Fibroblast of skin of left biceps (primary cell): ENCODE measurements around the gene RFNG.

Experiments used
- DNase-seq, 2 experiments: peaks; one replicate each; pipeline ENCODE4 v3.0.0-alpha.2; 2013; ENCODE audit warnings: low read depth in 2 of 2

Gene RFNG

DNA sequence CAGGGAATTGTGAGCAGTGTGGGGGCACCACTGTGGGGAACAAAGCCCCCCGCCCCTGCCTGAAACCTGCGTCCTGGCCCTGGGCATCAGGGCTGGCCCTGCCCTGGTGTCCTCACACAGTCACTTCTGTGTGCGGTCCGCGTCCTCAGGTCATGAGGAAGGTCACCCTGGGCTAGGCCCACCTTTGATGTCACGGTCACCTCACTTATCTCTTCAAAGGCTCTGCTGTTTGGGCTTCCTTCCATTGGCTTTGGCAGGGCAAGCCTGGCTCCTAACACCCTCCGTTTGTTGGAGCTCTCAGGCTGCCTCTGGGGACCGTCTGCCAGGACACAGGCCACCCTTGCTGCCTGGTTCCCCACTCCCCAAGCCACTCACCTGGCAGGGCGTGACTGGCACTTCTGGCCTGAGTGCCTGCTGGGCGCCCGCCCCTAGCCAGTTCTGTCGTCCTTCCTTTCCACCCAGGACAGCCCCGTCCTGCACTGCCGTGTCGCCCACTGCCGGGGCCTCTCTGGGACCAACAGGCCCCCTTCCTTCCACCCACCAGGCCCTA, 37.8 kb downstream of the RFNG start:
- no peak for DNase-seq

DNA sequence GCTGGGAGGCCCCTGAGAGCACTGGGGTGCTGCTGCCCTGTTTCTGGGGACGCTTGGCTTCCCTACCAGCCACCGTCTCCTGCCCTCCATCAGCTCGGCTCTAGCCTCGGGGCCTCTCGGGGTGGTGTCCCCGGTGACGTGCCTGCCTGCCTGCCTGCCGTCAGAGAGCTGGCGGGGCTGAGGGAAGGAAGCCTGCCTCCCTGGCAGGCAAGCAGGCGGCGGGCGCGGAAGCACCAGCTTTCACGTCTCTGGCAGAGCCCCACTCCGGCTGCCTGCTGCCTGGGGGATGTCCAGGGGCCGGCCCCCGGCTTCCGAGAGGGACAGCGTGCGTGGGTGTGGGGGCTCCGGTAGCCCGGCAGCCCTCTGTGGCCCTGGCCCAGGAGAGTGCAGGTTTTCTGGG, 38.3 kb downstream of the RFNG start:
- DNase-seq: no peak

DNA sequence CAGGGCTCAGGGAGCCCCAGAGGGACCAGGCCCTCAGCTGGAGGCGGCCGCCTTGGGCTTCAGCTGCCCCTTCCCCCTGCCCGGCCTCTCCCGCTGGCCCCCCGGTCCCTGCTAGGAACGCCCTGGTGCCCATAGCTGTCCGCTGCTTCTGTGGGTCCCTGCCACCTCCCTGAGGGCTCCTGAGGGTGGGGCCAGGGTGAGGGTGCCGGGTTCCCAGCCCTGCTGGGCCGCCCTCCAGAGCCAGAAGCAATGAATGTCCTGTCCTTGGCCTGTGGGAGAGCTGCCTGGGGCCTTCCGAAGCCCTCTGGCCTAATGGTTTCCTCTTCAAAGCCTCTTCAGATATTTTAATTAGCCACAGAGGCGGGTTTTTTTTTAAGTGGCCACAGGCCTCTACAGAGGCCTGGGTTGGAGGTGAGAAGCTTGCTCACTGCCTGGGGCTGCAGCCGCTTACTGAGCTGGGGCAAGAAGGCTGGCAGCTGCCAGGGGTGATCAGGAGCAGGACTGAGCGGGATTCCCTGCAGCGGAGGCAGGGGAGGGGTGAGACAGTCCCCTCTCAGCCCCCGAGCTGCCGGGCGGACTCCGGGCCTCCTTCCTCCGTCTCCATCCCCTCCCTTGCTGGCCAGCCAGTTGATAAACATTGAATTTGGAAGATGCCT, 38.8 kb downstream of the RFNG start:
- DNase-seq: no peak

DNA sequence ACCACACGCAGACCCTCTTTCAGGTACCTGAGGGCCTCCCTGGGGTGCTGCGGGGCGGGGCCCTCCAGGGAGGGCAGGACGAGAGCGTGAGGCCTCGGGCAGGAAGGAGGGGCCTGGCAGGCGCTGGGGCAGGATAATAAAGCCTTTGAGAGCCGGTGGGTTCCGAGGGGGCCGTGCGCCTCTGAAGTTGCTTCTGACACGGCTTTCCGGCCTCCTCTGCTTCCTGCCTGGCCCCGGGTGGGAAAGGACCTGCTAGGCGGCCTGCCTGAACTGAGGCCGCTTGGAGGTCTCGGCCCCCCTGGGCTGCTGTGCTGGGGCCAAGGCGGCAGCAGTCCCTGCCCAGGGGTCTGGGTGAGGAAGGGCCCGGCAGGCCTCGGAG, 39.4 kb downstream of the RFNG start:
- DNase-seq: no peak

DNA sequence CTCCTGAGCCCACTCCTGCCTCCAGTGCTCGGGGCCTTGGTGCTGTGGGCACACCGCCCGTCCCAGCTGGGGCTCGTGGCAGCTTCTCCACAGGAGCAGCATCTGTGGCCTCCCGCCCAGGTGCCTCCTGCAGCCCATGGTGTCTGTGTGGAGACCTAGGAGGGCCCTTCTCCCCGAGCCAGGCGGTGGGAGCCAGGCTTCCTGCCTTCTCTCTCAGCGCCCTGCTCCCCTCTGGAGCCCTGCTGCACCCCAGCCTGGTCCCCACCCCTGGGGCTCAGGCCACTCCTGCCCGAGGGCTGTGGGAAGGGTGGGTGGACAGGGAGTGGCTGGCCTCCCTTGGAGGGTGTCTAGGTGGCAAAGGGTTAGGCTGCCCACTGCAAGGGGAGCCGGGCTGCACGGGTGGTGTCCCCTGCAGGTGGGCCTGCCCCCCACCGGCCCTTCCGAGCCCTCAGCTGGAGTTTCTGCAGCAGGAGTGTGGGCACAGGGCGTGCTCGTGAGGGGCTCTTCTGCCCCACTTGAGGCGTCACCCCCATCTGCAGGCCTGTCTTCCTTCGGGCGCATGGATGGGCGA, 39.9 kb downstream of the RFNG start:
- DNase-seq: no peak

DNA sequence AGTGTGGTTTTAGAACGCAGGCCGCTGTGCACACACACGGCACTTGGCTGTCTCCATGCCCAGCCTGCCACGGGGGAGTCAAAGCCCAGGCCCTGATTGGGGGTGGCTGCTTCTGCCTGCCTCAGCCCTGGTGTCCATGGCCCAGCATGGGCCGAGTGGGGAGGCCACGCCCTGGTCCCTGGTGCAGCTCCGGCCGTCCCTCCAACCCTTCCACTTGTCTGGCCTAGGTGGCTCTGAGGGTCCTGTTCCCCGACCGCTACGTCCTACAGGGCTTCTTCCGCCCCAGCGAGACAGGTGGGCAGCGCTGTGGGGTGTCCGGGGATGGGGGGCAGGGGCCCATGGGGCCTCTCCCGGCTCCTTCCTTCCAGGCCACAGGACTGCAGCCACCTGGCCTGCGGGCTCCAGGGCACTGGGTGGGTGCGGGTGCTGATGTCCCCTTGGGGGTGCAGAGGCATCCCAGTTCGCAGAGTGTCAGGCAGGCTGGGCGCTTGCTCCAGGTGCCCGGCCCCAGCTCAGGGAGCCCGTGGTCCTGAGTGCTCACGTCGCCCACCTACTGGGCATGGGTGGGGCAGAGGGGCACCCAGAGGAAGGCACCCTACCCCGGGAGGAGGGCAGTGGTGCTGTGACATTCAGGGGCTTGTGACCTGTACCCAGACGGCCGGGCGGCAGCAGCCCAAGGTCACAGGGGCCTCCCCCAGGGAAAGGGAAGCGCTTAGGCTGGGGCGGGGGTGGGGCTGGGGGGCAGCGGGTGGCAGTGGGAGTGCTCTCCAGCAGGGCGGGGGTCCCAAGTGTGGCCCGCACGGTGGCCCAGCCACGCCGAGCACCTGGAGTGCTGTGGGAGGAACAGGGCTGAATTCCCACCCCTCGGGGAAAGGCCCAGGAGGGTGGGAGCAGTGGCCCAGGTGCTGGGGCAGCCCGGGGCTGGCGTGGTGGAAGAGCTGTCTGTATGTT, 40.8 kb downstream of the RFNG start:
- no peak for DNase-seq

DNA sequence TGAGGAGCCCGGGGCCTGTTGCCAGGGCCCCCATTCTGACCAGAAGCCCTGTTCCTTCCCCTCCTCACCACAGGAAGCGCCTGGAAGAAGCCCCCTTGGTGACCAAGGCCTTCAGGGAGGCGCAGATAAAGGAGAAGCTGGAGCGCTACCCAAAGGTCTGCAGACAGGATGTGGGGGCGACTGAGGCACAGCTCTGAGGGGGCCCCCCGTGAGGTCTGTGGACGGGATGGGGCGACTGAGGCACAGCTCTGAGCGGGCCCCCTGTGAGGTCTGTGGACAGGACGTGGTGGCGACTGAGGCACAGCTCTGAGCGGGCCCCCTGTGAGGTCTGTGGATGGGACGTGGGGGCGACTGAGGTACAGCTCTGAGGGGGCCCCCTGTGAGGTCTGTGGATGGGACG, 42.2 kb downstream of the RFNG start:
- no peak for DNase-seq

DNA sequence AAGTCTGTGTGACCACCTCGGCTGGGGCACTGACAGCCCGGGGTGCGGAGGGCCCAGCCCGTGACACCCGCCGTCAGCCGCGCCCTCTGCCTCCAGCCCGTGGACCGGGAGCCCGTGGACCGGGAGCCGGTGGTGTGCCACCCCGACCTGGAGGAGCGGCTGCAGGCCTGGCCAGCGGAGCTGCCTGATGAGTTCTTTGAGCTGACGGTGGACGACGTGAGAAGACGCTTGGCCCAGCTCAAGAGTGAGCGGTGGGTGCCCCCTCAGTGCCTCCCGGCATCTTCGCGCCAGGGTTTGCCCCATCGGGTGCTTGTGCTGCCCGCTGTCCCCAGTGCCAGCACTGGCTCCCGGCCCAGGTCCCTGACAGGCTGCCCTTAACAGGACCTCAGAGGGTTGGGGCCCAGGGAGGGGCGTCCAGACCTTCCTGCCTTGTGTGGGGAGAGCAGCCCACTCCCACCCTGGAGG, 42.6 kb downstream of the RFNG start:
- no peak for DNase-seq

DNA sequence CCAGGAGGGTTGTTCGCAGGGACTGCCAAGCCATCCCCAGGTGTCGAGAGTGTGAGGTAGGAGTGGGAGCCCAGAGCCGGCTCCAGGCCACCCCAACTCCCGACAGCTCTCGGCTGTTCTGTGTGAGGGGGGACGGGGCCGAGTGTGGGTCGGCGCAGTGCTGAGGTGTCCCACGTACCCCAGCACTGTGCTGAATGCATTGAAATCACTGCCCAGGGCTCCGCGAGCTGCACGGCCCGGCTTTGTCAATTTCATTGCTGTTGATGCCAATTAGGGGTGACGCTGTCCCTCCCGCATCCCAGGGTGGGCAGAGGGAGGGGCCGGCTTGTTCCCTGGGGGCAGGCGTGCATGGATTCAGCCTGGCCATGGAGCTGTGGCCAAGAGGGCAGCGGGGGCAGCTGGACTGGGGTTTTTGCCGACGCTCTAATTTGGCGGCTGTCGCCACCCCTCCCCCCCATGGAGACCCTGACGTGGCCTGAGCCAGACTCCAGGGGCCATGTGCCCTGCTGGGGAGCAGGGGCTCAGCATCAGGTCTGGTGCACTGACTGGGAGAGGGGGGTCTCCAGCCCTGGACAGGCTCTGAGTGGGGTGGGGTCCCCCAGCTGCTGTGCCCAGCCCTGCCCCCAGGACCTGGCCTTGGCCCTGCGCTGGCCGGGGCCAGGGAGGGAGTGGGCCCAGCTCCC, 43.2 kb downstream of the RFNG start:
- DNase-seq: no peak

DNA sequence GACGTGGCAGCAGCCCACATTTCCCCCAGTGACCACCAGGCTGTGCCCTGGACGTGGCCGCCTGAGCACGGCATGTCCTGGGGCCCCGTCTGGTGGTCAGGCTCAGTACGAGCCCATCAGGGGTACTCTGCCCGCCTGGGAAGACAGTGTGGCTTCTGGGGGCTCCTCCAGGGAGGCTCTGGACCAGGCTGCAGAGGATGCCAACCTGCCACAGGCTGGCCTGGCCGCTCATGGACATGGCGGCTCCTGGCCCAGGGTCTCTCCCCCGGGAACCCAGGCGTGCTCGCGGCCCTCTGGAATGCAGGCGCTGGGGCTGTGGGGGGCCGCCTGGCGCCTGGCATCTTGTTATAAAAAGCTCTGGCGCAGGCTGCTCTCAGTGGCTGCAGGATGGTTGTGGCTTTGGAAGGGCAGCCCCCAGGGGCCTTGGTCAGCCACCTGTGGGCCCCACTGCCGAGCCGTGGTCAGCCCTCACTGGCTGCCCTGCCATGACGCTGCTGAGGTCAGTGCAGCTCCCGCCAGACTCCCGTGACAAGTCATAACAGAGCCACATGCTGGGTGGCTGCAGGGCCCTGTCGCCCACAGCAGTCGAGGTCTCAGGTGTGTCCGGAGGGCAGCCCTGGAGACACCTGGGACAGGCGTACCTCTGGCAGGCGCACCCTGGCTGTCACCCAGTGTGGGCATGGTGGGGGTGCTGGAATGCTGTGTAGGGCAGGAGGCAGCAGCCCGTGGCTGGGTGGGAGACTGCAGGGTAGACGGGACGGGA, 43.9 kb downstream of the RFNG start:
- no peak for DNase-seq

DNA sequence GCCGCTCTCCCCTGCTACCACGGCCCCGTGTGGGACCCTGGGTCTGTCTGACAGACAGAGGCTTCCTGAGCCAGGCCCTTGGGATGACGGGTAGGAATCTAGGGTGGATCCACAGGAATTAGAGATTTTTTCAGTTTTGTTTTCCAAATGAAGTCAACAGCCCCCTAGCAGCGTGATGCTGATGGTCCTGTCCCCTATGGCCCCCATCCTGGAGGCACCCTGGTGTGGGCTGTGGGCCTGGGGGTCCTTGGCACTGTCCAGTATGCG, 44.5 kb downstream of the RFNG start:
- DNase-seq: no peak

DNA sequence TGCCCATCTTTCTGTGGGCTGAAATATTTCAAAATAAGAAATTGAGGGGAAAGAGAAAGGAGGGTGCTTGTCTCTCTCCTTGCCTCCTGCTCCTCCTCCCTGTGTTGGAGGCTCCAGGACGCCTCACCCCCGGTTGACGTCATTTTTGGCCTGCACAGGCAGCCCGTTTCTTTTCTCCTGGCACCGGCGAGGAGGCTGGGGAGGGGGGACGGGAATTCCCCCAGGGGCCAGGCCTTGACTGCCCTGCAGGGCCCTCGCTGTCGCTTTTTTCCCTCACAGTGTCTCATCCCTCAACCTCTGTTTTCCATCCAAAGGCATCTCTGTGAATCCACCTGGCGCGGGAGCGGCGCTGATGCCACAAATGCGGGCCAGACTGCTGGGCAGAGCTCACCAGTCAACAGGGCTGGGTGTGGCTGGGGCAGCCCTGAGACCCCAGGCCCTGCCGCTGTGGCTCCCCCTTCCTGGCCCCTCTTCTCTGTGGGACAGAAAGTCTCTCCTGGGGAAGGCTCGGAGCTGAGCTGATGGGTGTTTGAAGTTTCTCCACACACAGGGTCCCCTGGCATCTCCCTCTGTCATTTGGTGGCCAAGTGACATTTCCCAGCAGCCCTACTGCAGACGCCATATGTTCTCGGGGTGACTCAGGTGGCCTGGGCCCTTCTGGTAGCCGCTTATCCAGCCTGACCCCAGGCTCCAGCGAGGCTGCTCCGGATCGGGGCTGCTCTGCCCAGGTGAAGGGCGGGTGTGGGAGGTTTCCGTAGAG, 45.0 kb downstream of the RFNG start:
- no peak for DNase-seq

DNA sequence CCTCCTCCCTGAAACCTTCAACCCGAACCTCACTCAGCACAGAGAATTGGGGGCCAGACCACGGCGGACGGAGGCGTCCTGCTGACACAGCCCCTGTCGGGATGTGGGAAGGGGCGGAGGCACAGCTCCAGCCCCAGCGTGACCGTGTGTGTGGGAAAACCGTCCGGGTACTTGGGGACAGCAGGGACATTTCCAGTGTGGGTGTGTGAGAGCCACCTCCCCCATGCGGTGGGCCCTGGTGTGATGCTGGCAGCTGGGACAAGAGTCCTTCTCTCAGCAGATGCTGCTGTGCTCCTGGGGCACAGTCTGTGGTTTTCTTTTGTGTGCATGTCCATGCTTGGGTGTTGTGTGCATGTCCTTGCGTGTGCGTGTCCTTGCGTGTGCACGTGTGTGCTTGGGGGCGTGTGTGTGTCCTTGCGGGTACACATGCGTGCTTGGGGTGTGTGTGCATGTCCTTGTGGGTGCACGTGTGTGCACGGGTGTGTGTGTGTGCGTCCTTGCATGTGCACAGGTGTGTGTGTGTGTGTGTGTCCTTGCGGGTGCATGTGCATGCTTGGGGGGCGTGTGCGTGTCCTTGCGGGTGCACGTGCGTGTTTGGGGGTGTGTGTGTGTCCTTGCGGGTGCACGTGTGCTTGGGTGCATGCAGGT, 45.8 kb downstream of the RFNG start:
- no peak for DNase-seq

DNA sequence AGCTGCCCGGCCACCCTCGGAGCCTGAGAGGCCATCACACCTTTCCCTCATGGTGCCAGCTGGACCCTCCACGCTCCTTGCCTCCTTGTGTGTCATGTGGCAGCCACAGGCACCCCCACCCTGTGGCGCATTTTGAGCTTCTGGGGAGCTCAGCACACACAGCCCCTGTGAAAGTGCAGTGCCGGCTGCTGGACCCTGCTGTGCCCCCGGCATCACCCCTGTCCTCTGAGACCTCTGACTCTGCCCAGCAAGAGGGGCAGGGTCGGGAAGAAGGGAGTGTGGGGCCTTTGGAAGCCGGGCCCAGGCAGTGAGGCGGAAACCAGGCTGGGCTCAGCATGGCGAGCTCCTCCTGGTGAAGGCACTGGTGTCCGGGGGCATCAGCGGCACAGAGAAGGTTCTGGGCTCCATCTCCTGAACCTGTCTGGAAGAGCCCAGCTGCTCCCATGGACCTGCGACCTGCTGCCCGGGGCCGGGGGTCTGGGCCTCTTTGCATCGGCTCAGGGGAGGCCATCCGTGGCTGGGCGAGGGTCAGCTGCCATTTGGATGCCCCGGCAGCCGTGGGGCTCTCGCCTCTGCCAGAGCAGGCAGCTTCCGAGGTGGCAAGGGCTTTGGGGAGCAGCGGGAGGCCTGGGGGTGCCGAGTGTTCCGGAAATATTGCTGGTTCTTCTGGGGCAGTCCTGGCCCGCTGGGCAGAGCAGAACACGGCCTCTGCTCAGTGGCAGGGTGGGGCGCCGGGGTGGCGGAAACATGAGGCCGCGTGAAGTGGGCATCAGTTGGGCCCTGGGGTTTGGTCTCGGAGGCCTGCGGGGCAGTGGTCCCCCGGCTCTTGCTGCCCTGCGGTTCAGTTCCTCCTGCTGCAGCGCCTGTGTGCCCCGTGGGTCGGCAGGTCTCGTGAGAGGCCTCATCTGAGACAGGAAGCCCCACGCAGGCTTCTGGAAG, 46.8 kb downstream of the RFNG start:
- no peak for DNase-seq

DNA sequence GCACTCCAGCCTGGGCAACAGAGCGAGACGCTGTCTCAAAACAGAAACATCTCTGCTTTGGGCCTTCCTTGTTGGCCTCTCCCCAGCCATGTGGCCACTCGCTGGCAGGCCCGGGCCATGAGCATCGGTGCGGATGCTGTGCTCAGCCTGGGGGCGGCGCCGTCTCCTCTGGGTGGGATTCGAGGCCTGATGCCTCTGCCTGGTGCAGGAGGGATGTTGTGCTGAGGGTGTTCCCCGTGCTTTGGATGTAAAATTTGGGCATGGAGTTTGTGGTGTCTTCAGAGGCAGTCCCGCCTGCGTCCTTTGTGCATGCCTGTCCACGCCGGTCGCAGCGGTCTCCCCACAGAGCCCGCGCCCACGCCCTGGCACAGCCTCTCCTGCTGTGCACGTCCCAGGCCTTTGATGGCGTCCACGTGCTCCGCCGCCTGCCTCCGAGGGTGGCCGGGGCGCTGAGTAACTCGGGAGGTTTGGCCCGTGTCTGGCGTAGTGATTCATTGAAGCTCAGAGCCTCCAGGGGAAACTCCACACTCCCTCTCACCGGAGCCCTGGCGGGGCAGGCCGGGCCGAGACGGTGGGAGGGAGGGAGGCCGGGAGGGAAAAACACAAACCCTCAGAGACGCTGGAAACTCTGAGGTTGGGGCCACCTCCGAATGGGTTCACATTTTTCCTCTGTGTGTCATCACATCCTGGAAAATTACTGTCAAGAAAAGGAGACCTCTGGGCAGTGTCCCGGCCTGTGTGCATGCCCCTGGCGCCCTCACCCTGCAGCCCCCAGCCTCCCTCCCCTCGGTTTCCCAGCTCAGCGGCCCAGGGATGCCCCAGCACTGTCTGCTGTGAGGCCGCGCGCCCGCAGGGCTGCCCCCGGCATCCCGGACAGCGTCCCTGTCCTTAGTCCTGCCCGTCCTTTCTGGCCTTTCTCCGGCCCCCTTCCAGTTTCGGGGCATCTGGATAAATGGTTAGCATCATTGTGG, 47.9 kb downstream of the RFNG start:
- DNase-seq: peak; percentile 82 to 87

DNA sequence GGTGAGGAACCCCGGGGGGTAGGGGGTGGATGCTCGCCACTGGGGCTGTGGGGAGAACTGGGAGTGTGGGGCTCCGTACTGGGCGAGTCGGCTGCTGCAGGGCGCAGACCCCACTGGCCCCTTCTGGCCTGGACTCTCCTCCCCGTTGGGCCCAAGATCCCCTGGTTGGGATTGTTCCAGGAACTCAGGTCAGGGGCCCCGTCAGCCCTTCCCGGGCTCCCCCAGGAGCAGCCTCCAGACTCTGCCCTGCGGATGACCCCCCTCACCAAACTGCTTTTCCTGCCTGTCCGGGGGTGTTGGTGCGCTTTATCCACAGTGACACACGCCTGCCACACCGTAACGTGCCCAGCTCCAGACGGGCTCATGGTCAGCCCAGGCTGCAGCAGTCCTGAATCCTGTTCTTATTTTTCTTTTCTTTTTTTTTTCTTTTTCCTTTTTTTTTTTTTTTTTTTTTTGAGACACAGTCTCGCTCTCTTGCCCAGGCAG, 50.0 kb downstream of the RFNG start:
- no peak for DNase-seq

DNA sequence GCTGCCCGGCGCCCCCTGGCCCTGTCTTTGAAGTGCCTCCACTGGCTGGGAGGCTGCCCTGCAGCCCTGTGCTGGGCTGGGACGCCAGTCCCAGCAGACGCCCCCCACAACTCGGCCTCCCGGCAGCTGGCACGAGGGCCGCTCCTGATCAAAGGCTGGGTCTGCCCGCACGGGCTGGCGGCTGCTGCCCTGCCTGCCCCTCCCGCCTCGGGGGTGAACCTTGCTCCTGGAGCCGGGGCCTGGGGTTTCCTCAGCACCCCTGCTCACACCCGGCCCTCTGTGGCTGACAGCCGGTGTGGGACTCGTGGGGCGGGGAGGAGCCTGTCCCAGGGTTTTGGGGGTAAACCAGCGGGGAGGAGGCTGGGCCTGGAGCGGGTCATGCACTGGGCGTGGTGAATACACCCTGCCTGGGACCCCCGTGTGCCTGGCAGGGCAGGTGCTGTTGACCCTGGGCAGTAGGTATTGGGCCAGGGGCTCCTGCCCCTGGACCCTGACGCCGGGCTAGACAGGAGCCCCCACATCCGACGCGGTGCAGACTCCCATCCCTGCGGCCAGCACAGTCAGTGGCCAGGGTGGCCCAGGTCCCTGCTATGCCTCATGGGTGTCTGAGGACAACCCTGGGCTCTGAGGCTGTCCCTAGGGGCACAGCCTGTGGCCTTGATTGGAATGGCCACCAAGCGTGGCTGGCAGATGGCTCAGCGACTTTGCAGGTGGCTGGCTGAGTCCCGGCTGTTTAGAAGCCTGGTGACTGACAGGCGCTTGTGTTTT, 50.6 kb downstream of the RFNG start:
- DNase-seq: no peak
